GM19372 (cell line): ENCODE results near the gene PBX3.

ENCODE experiments used
- ATAC-seq: cut with Tn5 transposase; IDR thresholded peaks from one replicate; pipeline ENCODE4 v1.9.1; 2021; ENCODE audit warnings: mild to moderate bottlenecking, low read depth, moderate library complexity; ENCODE audit not compliant: unreplicated experiment

PBX3 gene

DNA sequence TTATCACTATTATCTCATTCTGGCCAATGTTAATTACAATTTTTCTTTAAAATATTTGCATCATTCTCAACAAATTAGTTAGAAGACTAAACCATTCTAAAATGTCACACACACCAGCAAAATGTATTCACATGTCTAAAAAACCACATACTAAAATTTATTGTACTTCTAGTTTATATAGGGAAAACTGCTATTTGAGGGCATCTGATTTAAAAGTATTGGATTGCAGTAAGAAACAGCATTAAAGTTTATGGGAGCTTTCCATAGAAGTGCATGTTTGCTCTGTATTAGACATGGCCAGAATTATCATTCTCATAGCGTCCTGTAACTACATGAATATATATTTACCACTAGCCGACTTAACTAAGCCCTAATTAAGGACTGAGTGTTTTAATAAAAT, 150.3 kb downstream of the PBX3 start:
- no peak for ATAC-seq

DNA sequence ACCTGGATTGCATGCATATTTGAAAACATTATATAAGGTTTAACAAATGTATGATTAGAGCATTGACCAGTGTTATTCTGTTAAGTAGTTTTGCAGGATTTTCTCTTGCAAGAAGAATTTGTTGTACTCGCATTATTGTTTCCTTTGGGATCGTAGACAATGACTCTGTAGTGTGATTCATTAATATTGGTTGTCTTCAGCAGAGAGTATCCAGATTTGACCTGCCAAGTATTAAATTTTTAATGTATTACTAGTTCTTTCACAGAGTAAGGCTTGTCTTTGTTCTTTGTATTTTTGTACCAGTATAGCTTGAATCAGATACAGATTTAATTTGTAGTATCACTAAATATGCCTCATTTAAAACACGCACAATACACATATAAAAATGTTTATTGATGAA, 155.0 kb downstream of the PBX3 start:
- ATAC-seq, result no peak

DNA sequence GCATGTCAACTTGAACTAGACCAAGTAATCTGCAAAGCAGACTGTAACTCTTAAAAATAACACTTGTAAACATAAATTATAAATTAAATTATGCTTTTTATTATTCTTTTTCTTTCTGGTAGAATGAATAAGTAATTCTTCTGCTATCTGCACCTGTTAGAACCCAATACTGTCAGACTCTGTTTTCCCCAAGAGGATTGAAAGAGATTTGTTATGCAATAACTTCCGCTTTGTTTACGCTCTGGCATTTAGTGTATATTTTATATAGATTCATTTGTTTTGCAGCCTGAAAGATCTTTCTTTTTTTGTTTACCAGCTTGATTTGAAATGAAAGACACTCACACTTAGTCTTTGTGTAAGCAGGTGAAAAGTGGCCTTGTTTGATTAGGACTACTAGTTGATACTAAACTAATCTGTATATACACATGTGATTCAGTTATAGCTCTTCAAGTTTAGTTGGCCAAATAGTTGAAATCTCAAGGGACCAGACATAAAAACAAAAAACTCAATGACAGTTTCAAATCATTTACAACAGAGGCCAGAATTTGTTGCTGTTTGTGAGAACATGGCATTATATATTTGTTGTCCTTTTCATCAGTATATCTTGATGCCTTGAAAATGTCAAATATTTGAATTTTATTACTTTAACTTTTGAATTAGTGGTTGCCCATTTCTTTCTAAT, 155.8 kb downstream of the PBX3 start:
- ATAC-seq, result no peak

DNA sequence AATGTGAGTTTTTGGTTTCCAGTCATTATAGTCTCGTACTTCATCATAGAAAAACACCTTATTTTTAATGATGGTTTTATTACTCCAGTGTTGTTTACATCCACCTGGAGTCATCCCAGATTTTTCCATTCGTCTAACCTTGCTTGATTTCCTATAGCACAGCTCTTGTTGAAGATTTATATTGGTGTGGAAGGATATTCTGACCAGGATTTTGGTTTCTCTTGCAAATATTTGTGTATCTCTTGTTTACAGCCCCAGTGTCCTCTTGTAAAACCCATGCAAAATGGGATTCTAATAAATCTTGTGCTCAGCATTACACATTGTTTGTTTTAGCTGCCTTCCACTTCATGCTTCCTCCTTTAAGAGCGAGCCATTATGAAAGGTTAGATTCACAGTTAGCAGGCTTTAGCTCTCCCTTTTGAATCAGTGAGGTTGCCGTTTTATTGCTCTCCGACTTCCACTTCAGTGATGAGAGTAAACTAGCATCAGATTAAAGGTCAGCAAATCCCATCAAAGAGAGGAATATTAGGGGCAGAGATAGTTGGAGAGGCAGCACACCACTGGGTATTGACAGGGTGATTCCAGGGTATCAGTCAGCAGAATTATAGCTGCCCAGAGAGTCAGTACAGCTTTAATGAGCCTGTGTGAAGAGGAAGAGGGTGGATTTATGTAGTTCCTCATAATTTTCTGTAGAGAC, 157.1 kb downstream of the PBX3 start:
- no peak for ATAC-seq

DNA sequence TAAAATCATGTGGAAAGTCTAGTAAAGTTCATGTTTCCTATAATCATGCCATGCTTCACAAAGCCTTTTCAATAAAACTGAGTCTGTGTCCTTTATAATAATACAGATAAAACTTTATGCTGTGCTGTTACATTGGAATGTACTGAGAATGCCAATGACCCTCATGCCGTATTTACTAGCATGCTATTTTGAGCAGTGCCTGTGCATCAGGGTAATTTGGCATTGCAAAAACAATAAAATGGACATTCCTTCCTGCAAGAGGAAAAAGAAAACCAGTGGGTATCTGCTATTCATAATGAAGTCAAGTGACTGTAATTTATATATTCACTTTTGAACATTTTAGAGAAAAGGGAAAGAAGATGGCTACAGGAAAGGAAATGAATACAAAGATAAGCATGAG, 159.0 kb downstream of the PBX3 start:
- no peak for ATAC-seq

DNA sequence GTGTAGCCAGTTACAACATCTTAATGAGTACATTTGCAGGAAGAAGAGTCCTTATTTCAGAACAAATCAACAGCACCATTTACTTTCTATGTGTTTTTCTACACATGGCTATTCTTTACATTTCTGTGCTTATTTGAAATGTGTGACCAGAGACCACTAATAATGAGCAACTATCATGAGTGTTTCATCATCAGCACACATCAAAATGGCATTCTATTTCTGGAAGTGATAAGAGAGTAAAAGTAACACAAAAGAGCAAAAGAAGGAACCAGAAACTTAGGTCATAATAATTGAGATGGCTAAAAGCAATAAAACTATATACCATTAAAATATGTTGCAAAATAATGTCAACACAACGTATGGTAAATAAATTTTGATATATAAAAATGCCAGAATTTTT, 159.7 kb downstream of the PBX3 start:
- ATAC-seq, result no peak

DNA sequence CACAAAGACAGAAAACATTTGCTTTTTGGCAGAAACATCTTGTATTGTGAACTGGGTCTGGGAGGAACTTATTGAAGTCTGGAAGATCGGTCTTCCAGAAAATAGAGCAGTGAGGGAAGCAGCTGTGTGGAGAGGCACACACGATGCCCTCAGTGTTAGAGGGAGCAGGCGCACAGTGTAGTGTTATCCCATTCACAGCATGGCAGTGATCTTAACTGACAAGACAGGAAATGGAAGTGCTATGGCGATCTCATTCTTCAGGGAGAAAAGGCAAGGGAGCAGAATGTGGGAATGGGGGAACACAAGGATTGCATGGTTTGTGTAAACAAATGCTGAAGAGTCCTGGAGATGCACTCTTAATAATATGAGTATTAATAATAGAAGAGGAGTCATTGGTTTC, 161.0 kb downstream of the PBX3 start:
- ATAC-seq, result no peak

DNA sequence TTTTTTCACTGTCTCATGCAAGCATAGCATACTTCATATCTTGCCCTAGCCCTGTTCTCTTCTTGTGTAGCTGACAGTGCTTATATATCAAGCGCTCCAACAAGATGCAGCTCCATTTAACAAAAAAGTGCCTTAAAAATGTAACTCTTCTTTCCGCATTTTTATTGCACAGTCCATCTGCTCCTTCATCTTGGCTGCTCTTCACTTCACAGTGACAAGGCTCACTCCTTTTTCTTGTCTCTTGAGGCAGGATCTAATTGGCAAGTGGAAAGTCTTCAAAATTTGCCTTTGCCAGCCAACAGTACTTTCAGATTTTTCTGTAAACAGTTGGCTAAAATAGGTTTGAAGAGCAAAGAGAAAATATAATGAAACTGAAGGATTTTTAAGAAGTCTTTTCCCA, 161.8 kb downstream of the PBX3 start:
- no peak for ATAC-seq

DNA sequence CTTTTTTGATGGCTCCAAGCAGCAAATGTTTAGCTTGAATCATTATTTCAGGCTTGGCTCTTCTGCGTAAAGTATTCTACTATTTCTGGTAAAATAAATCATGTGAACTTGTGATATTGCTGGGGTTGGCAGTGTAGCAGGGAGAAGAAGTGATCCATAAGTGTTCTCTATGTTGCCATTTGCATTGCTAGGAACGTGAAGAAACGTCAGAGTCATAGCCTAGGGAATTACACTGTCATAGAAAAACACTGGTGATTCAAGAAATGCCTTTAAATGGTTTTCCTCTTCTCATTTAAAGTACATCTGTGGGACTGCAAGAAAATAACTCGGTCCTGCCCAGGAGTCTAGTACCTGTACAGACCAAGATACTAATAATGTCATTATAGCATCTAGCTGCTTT, 162.3 kb downstream of the PBX3 start:
- ATAC-seq, result no peak

DNA sequence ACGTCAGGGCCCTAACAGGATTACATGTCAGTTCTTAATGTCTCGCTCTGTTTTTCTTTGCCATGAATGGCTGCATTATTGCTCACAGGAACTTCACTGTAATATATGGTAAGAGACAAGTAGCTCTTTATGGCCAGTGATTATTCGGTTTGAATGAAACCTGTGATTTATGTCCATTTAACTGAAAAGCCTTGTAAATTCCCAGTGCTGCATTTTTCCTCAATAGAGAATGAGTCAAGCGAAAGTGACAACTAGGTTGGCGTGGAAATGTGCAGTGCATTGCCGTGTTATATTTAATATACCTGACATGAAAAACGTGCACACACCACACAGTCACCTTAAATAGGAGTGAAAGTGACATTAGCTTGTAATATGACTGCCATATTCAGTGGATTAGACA, 163.1 kb downstream of the PBX3 start:
- ATAC-seq, result no peak

DNA sequence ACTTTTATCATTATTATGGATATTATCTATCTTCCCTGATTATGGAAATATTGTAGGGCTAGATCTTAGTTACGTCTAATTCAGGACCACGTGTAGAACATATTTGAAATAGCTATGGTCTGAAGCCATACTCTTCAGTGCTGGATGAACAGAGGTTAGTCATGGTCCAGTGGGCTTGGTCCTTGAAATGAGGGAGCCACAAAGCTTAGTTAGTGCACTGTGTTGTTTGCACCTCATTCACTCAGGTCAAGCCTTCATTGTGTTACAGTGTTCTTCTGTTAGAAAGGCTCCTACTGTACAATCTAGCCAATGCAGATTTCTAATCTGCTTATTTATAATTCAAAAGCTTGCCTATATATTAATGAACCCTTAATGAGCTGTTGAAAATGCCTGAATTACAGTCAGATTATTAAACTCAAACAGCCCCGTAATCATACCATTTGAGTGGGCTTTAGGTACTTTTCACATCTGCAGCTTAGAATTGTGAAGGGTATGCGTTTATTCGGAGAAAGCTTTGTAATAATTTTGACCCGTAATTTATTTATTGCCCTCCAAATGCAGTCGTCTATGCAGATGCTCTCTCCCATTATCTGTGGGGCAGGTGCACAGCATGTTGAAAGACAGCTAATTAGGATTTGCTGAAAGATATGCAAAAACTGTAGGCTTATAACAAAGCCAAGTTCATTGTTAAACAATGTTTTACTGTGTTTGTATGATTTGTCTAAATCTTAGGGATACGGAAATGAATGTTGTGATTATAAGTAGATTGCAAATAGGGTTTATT, 164.9 kb downstream of the PBX3 start:
- no peak for ATAC-seq

DNA sequence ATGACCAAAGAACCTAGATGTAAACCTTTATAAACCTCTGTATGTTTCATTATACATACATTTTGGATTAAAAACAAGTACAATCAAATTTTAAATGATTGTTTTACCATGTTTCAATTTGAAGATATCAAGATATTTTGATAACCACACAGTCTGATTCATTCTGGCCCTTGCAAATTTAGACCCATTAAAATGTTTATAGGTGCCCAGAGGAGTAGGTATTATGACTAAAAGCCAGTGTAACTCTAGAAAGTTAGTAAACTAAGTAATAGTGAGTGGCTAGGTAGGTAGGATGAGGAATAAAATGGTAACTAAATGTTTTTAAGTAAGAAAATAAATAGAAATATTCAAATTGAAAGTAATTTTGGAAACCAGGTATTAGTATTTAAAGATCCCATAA, 165.5 kb downstream of the PBX3 start:
- no peak for ATAC-seq

DNA sequence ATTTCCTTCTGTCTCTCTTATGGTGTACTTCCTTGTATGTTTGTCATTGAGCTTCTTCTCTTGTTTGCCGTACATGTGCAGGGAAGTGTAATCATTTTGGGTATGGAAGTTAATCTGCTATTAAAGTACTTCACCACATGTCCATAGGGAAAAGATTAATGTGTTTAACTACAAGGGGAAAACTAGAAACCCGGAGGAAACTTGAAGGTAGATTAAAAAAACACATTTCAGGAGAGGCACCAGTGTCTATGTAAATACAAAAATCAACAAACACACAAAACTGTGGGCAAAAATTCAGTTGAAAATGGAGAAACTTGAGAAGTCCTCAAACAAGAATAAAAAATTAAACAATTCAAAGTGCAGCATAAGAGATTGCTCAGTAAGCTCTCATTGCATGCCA, 166.4 kb downstream of the PBX3 start:
- ATAC-seq, result no peak

DNA sequence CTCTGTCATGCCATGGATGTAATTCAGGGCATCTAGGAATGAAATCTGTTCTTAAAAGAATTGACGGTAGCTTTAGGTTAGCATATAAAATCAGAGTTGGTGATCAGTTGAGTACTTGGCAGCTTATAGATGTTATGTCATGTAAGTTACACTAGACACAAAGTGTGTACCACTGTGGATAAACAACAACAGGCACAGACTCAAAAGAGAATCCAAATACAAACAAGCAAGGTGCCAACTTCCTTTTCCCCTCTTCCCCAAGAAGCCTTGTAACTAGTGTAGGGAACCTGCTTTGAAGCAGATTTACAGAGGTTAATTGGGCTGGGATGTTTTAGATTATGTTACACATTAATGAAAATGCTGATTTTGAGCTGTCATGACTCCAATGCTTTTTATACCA, 167.2 kb downstream of the PBX3 start:
- no peak for ATAC-seq

DNA sequence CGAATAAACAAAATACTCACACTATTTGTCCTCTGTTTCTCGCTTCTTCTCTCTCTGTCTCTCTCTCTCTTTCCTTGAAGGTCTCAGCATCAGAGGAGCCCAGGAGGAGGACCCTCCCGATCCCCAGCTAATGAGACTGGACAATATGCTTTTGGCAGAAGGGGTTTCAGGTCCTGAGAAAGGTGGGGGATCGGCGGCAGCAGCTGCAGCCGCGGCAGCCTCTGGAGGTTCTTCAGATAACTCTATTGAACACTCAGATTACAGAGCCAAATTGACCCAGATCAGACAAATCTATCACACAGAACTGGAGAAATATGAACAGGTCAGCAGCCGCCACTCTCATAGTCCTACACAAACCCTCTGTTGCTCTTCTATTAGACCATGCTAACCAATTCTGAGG, 168.4 kb downstream of the PBX3 start:
- no peak for ATAC-seq

DNA sequence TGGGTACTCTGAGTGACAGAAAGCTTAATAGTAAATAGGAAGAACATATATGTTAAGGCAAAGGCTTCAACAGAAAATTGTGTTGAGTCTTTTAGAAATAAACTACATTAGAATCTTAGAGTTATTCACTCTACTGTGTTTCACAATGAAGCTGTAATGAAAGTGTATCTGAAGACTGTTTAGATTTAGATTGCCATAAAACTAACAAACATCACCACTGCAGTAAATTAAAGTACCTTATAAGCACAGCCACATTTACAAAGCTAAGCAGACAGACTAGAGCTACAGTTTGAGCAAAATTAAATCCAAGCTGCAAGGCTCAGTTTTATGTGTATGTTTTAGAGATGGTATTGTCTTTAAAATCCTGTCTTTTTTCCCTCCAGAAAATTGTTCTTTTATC, 172.4 kb downstream of the PBX3 start:
- no peak for ATAC-seq

DNA sequence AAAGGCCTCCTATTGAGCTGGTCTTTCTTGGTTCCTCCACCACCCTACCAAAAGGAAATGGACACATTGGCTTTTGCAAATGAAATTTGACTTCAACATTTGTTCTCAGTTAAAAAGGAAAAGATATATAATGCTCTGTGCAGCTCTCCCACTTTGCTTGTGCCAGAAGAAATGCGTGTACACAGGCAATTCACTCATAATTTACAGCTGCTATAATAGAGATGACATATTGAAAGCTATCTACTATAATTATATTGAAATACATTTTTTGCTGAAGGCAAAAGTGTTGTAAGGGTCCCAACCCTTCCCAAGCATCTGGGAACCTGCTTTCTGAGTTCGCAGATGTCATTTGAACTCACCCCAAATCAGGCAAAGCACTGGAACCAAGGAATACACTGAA, 173.2 kb downstream of the PBX3 start:
- ATAC-seq, result no peak

DNA sequence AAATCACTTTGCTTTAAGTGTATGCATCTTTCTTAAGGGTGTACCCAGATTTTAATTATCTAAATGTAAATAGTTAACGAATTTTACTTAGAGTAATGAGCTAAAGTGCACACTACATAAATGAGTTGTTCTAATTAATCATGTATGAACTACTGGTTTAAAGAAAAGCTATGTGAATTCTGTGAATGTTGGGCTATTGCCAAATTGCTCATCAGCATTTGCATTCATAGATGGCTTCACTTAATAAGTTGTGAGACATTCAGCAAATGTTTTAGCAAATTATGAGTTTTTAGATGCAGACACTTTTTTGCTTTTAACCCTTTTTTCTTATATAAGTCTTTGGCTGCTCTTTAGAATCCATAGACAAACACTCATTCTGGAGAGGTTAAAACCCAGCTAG, 175.7 kb downstream of the PBX3 start:
- ATAC-seq, result no peak

DNA sequence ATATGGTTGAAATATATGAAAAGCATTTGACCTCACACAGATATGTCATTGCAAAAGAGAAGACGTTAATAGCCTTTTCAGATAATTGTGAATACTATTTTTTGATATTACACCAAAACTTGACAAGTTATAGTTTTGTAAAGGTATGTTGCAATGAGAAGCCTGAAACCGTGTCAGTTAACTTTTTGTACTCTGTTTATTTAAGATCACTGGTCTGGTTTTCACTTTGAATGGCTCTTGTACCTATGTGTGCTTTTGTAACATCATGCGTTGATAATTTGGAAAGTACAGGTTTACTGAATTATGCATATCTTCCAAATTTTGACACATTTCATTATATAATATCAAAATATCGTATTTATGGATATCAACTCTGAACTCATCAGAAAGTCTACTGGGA, 177.2 kb downstream of the PBX3 start:
- ATAC-seq, result no peak

DNA sequence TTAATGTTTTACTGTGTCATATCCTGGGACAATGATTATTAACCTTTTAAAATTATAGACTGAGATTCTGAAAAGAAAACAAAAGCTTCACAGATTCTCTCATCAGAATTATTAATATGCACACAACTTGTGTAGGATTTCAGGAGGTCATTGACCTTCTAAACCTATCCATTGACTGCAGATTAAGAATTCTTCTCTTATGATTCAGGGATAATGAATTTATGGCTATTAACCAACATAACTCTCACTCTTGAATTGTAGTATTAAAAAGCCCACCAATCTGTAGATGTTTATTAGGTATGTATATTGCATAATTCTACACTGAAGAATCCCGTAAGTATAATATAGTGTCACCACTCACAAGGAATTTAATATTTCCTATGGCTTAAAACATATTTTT, 179.8 kb downstream of the PBX3 start:
- no peak for ATAC-seq

DNA sequence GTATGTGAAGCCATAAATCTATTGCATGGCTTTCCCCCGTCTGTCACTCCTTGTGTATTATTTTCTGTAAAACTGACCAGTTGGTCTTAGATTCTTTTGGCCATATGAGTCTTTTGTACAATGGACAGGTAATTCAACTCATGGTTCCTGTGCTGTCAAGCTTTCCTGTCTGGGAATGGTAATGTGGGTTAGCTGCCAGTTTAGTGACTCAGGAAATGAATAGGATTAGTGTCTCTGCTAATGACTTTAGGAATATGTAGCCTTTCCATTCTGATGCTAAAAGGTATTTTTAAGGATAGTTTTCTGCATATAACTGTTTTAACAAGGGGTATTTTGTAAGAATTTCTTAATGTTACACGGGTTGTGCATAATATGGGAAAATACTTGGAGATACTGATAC, 182.7 kb downstream of the PBX3 start:
- no peak for ATAC-seq

DNA sequence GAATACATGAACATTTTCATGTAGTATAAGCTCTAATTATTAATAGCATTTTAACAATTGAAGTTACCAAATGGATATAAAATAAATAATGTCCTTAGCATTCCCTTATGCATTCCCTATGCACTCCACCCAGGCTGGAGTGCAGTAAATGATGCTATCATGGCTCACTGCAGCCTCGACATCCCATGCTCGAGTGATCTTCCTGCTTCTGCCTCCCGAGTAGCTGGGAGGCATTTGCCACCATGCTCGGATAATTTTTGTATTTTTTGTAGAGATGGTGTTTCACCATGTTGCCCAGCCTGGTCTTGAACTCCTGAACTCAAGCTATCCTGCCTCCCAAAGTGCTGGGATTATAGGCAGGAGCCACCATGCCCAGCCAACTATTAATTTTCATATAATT, 184.0 kb downstream of the PBX3 start:
- ATAC-seq, result no peak
